Inferior parietal cortex (tissue), 1 donor: ENCODE data around the gene NUP153.
"Not testable (repeated sequence)": the region's sequence is repeated elsewhere in the genome, so short reads cannot be mapped to it uniquely, and the experiment has no call there.

ENCODE experiments used
- DNase-seq: peaks from one replicate; pipeline ENCODE4 v3.0.0-alpha.2; 2016; ENCODE audit errors: extremely low spot score

The NUP153 gene

DNA sequence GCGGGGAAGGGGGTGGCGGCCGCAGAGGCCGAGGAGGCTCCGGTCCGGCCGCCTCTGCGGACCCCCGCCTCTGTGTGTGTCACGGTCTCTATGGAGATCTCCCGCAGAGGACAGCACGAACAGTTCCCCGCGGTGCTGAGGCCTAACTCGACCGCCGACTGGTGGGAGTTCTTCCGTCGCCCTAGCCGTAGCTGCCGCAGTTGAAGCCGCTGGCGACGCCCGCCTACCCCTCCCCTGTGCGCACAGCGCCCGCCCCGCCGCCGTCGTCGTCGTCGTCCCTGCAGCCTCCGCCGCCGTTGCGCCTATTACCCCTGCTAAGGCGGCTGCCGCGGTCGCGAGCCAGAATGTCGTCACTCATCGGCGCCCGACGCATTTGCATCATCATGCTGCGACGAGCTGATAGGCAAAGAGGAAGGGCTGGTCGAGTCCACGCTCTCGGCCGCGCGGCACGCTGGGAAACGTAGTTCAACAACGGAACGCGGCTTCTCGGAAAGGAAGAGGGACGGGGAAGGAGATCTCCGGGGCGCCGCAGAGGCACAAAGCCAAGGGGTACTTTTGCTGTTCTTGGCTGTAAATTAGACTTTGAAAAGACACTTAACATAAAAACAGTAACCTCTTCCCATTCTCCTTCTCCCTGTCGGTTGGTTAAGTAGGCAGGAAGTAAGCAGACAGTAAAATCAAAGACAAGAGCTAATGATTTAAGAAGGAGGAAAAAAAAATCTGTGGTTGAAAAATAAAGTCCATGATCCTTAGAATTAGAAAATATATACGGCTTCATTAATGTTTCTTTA, at the start of gene NUP153:
TSS of gene NUP153 (minus strand) at position 346 of the 791 bp plus-strand sequence. CDS start 538 bp downstream, outside the sequence.
- peak; percentile 100 for DNase-seq

DNA sequence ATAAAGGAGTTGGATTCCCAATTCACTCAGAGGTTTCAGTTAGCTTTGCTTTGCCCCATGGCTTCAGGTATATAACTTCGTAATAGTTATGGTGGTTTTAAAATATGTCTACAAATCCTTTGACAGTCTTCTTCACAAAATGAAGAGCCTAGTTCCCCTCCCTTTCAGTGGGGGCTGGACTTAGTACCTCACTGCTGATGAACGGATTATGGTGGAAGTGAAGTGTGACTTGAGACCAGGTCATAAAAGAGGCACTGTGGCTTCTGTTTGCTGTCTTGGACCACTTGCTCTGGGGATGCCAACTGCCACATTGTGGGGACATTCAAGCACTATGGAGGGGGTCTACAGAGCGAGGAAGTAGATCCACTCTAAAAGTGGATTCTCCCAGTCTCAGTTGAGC, 47.5 kb upstream of the NUP153 start:
- DNase-seq: no peak

DNA sequence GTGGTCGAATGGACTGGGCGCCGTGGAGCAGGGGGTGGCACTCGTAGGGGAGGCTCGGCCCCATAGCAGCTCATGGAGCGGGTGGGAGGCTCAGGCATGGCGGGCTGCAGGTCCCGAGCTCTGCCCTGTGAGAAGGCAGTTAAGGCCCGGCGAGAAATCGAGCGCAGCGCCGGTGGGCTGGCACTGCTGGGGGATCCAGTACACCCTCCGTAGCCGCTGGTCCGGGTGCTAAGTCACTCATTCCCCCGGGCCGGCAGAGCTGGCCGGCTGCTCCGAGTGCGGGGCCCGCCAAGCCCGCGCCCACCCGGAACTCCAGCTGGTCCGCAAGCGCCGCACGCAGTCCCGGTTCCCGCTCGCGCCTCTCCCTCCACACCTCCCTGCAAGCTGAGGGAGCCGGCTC, 38.6 kb upstream of the NUP153 start:
- not testable (repeated sequence) for DNase-seq

DNA sequence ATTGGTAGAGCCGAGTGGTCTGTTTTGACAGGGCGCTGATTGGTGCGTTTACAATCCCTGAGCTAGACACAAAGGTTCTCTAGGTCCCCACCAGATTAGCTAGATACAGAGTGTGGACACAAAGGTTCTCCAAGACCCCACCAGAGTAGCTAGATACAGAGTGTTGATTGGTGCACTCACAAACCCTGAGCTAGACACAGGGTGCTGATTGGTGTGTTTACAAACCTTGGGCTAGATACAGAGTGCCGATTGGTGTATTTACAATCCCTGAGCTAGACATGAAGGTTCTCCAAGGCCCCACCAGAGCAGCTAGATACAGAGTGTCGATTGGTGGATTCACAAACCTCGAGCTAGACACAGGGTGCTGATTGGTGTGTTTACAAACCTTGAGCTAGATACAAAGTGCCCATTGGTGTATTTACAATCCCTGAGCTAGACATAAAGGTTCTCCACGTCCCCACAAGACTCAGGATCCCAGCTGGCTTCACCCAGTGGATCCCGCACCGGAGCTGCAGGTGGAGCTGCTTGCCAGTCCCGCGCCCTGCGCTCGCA, 38.1 kb upstream of the NUP153 start:
- not testable (repeated sequence) for DNase-seq

DNA sequence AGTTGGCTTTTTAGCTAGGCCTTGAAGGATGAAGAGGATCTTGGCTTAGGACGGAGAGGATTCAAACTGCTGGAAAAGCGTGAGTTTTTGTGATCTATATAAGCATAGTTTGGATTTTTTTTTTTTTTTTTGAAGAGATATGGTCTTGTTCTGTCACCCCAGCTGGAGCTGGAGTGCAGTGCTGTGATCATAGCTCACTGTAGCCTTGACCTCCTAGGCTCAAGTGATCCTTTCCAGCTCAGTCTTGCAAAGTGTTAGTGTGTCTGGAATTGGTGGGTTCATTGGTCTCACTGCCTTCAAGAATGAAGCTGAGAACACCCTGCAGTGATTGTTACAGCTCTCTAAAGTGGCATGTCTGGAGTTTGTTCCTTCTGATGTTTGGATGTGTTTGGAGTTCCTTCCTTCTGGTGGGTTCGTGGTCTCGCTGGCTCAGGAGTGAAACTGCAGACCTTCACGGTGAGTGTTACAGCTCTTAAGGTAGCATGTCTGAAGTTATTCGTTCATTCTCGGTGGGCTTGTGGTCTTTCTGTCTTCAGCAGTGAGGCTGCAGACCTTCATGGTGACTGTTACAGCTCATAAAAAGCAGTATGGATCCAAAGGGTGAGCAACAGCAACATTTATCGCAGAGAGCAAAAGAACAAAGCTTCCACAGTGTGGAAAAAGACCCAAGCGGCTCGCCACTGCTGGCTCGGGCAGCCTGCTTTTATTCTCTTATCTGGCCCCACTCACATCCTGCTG, 37.5 kb upstream of the NUP153 start:
- DNase-seq: no peak

DNA sequence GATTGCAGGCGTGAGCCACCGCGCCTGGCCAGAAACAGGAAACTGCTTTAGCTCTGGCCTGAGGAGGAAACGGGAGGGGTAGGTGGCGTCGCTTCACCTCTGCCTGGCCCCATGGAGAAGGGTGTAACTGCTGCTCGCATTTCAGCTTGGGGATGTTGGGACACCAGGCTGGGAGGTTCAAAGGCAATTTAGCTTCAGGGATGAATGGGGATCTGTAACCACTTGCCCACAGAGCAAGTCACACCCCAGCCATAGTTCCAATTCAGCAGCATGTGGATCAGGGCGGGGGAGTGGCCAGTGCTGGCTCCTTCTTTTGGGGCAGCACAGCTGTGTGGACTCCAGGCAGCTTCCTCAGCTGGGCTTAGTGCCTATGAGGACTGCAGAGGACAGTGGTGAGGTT, 34.8 kb upstream of the NUP153 start:
- DNase-seq: no peak

DNA sequence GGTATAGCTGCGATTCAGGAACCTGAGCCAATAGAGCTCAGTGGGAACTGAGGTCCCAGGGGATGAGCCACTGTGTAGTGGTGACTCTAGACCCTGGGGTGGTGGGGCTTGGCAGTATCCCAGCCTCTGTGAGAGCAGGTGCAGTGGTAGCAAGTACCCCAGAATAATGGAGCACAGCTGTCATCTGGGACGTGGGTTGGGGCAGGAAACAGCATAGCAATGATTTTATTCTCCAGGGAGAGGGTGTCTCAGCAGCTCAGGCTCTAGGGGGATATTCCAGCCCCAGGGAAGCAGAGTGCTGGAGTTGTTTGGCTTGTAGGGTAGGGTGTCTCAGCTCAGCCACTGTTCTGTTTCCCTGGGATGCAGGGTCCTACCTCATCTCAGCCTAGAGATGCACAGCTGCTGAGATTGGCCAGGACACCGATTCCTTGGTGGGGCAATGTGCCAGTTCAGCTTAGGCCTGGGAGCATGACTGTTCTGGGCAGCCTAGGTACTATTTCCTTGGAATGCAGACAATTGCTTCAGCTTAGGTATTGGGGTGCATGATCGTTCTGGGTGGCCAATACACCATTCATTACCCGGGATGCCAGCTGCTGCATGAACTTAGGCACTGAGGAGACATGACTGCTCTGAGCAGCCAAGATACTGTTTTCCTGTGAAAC, 34.0 kb upstream of the NUP153 start:
- no peak for DNase-seq

DNA sequence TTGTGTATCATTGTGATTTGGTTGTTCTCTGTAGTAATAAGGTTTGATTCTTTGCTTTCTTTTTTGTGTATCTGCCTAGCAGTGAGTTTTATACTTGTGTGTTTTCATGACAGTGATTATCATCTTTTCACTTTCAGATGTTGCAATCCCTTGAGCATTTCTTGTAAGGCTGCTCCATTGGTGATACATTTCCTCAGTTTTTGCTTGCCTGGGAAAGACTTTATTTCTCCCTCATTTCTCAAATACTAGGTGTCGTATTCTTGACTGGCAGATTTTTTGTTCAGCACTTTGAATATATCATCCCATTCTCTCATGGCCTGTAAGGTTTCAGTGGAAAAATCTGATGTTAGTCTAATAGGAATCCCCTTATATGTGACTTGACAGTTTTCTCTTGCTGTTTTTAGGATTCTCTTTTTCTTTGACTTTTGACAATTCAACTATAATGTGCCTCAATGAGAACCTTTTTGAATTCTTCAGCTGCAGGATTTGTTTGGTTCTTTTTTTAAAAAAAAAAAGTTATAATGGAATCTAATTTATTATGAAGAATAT, 31.1 kb upstream of the NUP153 start:
- no peak for DNase-seq

DNA sequence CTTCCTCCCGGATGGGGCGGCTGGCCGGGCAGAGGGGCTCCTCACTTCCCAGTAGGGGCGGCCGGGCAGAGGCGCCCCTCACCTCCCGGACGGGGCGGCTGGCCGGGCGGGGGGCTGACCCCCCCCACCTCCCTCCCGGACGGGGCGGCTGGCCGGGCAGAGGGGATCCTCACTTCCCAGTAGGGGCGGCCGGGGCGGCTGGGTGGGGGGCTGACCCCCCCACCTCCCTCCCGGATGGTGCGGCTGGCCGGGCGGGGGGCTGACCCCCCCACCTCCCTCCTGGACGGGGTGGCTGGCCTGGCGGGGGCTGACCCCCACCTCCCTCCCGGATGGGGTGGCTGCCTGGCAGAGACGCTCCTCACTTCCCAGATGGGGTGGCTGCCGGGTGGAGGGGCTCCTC, 28.6 kb upstream of the NUP153 start:
- DNase-seq: not testable (repeated sequence)

DNA sequence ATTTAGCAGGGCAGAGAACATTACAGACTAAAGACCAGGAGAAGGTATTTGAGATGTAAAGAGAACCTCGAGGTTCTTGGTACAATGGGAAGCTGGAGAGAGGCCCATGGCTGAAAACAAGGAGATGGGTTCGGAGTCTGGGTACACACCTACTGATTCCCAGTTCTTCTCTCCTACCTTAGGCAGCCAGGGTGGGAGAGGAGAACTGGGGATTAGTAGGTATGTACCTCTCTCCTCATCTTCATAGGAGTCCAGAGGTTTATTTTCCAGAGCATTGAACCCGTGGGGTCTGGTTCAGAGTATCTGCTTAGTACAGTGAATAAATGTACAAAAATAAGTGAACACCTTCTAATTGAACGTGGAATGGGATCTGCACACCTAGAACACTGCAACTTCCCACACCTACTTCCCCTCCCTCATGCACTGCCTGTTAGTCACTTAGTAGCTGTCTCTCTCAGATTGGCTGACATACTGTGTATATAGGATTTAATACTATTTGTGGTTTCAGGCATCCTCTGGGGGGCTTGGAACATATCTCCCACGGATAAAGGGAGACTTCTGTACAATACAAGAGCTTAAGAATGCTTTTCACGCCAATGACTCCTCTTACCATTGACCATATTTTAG, 23.5 kb upstream of the NUP153 start:
- no peak for DNase-seq

DNA sequence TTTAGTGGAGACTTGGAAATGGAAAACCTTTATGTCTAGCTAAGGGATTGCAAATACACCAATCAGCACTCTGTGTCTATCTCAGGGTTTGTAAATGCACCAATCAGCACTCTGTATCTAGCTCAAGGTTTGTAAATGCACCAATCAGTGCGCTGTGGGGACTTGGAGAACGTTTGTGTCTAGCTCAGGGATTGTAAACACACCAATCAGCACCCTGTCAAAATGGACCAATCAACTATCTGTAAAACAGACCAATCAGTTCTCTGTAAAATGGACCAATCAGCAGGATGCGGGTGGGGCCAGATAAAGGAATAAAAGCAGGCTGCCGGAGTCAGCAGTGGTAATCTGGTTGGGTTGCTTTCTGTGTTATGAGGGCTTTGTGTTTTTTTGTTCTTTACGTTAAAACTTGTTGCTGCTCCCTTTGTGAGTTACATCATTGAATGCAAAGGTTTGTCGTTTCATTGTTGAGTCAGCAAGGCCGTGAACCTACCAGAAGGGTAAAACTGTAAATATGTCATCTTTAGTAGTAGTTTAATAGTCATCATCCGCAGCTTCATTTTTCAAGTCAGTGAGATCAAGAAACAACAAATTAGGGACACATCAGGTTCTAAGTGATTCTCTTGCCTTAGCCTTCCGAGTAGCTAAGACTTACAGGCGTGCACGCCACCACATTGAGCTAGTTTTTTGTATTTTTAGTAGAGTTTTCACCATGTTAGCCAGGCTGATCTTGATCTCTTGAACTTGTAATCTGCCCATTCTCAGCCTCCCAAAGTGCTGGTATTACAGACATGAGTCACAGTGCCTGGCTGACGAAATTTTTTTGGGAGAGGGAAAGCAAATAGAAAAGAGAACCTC, 22.7 kb upstream of the NUP153 start:
- no peak for DNase-seq

DNA sequence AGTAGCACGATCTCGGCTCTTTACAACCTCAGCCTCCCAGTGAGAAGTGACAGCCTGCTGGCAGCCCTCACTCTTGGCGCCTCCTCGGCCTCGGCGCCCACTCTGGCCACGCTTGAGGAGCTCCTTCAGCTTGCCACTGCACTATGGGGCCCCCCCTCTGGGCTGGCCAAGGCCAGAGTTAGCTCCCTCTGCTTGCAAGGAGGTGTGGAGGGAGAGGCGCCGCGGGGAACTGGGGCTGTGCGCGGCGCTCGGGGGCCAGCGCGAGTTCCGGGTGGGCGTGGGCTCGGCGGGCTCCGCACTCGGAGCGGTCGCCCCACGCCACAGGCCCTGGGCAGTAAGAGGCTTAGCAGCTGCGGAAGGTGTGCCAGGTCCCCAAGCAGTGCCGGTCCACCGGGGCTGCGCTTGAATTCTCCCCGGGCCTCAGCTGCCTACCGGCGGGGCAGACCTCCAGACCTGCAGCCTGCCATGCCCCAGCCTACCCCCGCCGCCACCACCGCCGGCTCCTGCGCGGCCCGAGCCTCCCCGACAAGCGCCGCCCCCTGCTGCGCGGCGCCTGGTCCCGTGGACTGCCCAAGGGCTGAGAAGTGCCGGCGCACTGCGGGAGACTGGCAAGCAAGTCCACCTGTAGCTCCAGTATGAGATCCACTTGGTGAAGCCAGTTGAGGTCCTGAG, 22.0 kb upstream of the NUP153 start:
- no peak for DNase-seq

DNA sequence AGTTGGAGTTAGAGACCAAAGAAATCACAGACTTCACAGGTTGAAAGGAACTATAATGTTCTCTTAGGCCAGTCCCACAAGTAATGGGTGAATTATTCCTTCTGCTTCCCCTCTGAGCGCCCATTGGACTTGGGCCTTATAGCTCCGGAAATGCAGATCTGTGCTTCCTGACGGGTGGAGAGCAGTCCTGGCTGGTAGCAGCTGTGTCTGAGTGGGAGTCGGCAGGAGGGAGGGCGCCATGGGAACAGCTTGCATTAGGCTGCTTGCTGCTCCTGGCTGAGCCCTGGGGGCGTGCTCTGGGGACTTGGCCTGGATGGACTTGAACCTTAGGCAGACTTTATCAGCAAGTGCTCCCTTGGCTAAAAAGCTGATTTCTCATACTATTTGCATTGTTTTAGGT, 18.4 kb upstream of the NUP153 start:
- DNase-seq: no peak

DNA sequence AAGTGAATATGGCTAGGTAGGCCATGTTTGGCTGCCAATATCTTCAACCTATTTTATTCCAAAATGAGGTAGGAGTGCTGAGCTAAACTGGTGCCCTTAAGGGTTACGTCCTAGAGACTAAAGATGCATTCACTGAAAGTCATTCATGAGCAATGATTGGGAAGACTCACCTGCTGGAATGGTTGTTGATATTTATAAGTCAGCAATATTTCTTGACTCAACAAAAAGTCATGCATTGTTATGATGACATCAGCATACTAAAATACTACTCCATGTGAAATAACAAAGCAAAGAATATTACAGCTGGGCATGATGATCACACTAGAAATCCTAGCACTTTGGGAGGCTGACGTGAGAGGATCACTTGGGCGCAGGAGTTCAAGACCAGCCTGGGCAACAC, 17.6 kb upstream of the NUP153 start:
- no peak for DNase-seq

DNA sequence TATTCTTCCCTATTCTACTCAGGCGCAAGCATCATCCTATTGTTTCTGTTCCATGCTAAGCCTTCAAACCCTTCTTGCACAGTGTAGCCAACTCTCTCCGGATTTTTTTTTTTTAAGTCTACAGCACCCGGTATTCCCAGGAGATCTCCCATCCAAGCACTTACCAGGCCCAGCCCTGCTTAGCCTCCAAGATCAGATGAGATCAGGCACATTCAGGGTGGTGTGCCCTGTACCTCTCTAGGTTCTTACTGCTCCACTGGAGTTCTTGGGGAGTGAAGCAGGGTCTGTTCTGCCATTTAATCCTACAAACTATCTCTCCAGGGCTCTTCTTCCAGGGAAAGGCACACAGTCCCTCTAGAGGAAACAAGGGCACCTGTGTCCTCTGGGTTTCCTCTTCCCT, 14.9 kb upstream of the NUP153 start:
- no peak for DNase-seq

DNA sequence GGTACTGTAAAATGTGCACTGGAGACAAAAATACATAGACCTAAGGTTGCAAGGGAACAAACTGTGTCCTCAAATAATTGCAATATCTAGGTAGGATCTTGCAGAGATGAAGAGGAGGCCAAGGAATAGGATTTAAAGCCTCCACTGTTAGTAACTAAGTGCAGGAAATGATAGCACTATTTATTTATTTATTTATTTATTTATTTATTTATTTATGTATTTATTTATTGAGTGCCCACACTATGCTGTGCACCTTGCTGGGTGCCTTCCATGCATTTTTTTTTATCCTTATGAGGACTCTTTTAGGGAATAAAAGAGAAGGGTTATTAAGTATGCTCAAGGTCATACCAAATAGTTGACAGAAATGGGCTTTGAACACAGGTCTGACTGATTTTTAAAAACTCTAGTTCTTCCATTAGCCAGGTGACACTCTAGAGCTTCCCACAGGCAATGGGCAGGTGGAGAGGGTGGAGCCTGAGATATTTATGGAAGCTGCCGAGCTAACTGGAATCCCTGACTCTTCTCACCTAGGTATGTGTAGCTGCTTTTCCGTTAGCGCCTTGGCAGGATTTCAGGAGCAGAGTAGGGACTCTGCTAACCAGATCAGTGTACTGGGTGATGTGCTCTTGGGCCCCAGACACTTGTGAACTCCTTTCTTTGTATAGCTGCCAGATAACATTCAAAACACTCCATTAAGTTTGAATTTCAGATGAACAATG, 12.8 kb upstream of the NUP153 start:
- no peak for DNase-seq

DNA sequence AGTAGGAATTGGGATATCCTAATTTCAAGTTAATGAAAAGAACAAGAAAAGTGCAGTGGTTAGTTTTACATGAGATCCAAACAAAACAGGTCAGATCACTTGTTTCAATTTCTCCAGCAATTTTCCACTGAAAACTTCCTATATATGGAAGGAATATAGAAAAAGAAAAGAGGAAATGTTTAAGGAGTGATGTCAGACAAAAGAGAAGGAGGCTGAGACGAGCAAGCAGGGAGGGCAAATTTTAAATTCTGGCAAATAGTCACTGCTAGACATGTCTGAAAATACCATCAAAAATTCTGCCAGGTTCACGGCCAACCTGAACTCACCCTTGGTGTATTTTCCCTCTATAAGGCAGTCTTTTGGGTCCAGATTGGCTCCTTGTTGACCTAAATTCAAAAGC, 9.5 kb upstream of the NUP153 start:
- DNase-seq: no peak

DNA sequence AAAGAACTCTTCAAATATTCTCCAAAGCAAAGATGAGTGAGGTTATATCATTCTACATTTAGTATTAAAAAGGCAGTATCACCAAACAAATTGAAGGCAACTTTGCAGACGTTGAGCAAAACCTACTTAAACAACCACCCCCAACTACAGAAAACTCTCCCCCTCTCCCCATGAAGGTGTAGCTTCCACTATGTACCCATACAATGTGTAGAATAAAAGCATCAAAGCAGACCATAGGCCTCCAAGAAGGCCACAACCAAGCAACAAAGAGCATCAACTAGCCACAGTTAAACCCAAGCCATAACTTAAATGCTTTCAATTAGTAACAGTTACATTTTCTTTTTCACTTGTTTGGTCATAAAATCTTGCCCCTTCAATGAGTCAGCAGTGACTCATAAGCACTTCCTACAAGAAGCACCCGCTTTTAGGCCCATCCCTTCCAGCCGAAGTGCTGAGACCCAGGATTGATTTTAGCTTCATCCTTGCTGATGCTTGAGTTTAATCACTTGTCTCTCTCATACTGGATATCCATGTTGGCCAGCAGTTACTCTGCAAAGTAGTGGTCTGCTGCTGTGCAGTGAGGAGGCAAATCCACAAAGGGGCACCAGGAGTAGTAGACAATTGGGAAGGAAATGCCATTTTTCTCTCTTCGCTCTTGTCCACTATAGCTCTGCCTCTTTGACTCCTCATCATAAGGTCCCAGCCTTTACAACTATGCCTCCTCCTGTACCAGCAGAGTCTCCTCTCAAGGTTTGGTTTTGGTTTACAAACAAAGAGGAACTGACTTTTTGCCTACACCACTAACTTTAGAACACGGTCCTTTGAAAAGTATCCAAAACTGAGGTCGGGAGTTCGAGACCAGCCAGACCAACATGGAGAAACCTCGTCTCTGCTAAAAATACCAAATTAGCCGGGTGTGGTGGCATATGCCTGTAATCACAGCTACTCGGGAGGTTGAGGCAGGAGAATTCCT, 8.4 kb upstream of the NUP153 start:
- DNase-seq: peak; percentile 29
